ENCODE results near the gene RNF121.

DNA sequence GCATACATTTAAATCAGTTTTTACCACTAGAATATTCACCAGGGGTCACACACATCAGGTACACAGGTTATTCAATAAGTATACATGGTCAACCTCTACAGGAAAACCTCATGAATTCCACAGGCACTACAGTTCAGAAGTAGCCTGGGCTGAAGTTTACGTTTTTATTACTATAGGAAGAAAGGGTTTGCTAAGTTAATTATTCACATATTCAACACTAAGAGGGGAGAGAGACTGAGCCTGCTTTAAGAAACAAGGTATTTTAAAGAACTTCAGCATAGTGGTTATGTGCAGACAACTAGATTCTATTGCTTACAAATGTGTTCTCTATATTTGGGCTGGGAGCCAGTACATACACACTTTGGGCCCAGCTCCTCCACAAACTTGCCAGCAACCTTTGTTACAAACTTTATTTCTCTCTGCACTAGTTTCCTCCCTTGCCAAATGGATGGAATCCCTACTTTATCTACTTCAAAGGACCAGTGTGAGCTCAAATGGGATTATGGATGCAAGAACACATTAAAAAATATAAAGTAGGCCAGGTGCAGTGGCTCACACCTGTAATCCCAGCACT, 101.7 kb downstream of the RNF121 start:
- TF ChIP-seq, protein P1, sequence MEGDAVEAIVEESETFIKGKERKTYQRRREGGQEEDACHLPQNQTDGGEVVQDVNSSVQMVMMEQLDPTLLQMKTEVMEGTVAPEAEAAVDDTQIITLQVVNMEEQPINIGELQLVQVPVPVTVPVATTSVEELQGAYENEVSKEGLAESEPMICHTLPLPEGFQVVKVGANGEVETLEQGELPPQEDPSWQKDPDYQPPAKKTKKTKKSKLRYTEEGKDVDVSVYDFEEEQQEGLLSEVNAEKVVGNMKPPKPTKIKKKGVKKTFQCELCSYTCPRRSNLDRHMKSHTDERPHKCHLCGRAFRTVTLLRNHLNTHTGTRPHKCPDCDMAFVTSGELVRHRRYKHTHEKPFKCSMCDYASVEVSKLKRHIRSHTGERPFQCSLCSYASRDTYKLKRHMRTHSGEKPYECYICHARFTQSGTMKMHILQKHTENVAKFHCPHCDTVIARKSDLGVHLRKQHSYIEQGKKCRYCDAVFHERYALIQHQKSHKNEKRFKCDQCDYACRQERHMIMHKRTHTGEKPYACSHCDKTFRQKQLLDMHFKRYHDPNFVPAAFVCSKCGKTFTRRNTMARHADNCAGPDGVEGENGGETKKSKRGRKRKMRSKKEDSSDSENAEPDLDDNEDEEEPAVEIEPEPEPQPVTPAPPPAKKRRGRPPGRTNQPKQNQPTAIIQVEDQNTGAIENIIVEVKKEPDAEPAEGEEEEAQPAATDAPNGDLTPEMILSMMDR (conservative IDR thresholded peaks at IDR 0.05), result no peak
- no peak for TF ChIP-seq ZFX (IDR thresholded peaks at IDR 0.05)

Data from C4-2B (cell line).